ENCODE data around the gene HOXD10. TPM values are rescaled to one million over a fixed set of nuclear protein-coding genes. Genes with fewer than 3 reads are reported as not detected.

HOXD10 gene
- total and polyA plus RNA-seq, 2 of the 13 experiments (the other 11 are each of a cell fraction or from before 2014, with no cell fraction given), result not detected

GRCh38 chr2:176140513-176141317 lies 24.1 kb downstream of the HOXD10 start (continued):
- TF ChIP-seq ZSCAN22 (CRISPR knock-in tag; IDR thresholded peaks at IDR 0.05), result no peak
- TF ChIP-seq TMF1 (CRISPR knock-in tag; IDR thresholded peaks at IDR 0.05; ENCODE audit: low read depth), result no peak
- TF ChIP-seq POLR2AphosphoS5 (IDR thresholded peaks at IDR 0.05; ENCODE audit: low read depth, low read length), result no peak
- TF ChIP-seq, protein P1, sequence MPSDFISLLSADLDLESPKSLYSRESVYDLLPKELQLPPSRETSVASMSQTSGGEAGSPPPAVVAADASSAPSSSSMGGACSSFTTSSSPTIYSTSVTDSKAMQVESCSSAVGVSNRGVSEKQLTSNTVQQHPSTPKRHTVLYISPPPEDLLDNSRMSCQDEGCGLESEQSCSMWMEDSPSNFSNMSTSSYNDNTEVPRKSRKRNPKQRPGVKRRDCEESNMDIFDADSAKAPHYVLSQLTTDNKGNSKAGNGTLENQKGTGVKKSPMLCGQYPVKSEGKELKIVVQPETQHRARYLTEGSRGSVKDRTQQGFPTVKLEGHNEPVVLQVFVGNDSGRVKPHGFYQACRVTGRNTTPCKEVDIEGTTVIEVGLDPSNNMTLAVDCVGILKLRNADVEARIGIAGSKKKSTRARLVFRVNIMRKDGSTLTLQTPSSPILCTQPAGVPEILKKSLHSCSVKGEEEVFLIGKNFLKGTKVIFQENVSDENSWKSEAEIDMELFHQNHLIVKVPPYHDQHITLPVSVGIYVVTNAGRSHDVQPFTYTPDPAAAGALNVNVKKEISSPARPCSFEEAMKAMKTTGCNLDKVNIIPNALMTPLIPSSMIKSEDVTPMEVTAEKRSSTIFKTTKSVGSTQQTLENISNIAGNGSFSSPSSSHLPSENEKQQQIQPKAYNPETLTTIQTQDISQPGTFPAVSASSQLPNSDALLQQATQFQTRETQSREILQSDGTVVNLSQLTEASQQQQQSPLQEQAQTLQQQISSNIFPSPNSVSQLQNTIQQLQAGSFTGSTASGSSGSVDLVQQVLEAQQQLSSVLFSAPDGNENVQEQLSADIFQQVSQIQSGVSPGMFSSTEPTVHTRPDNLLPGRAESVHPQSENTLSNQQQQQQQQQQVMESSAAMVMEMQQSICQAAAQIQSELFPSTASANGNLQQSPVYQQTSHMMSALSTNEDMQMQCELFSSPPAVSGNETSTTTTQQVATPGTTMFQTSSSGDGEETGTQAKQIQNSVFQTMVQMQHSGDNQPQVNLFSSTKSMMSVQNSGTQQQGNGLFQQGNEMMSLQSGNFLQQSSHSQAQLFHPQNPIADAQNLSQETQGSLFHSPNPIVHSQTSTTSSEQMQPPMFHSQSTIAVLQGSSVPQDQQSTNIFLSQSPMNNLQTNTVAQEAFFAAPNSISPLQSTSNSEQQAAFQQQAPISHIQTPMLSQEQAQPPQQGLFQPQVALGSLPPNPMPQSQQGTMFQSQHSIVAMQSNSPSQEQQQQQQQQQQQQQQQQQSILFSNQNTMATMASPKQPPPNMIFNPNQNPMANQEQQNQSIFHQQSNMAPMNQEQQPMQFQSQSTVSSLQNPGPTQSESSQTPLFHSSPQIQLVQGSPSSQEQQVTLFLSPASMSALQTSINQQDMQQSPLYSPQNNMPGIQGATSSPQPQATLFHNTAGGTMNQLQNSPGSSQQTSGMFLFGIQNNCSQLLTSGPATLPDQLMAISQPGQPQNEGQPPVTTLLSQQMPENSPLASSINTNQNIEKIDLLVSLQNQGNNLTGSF (CRISPR knock-in tag; IDR thresholded peaks at IDR 0.05), result no peak
- TF ChIP-seq ZNF841 (CRISPR knock-in tag; IDR thresholded peaks at IDR 0.05; ENCODE audit: borderline replicate concordance), result no peak
- peak; percentile 62; the same call in 1 of the 2 replicates for TF ChIP-seq ZNF329 (CRISPR knock-in tag; IDR thresholded peaks at IDR 0.05; ENCODE audit: low read depth)
- TF ChIP-seq SALL2 (CRISPR knock-in tag; IDR thresholded peaks at IDR 0.05), result no peak
- TF ChIP-seq ZNF136 (CRISPR knock-in tag; IDR thresholded peaks at IDR 0.05; ENCODE audit: low read depth), result peak; percentile 53; the same call in 1 of the 2 replicates
- TF ChIP-seq, protein P2, sequence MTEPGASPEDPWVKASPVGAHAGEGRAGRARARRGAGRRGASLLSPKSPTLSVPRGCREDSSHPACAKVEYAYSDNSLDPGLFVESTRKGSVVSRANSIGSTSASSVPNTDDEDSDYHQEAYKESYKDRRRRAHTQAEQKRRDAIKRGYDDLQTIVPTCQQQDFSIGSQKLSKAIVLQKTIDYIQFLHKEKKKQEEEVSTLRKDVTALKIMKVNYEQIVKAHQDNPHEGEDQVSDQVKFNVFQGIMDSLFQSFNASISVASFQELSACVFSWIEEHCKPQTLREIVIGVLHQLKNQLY (CRISPR knock-in tag; IDR thresholded peaks at IDR 0.05), result peak; percentile 39; the same call in 1 of the 2 replicates
- TF ChIP-seq, protein P3, sequence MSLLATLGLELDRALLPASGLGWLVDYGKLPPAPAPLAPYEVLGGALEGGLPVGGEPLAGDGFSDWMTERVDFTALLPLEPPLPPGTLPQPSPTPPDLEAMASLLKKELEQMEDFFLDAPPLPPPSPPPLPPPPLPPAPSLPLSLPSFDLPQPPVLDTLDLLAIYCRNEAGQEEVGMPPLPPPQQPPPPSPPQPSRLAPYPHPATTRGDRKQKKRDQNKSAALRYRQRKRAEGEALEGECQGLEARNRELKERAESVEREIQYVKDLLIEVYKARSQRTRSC (CRISPR knock-in tag; IDR thresholded peaks at IDR 0.05; ENCODE audit: low read depth), result no peak
- TF ChIP-seq TRAFD1 (CRISPR knock-in tag; IDR thresholded peaks at IDR 0.05; ENCODE audit: borderline replicate concordance), result peak; percentile 49; the same call in 1 of the 2 replicates
- TF ChIP-seq TGIF2 (CRISPR knock-in tag; IDR thresholded peaks at IDR 0.05), result 0 out of 2 replicates have a peak, but pooled peaks have one; percentile 47
- no peak for TF ChIP-seq FOXO4 (CRISPR knock-in tag; conservative IDR thresholded peaks at IDR 0.05)
- no peak for TF ChIP-seq TP53 (CRISPR knock-in tag; conservative IDR thresholded peaks at IDR 0.05)
- TF ChIP-seq, protein P4, sequence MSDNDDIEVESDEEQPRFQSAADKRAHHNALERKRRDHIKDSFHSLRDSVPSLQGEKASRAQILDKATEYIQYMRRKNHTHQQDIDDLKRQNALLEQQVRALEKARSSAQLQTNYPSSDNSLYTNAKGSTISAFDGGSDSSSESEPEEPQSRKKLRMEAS (IDR thresholded peaks at IDR 0.05), result peak; percentile 89
- 0 out of 2 replicates have a peak, but pooled peaks have one; percentile 43 for TF ChIP-seq ZFP41 (CRISPR knock-in tag; IDR thresholded peaks at IDR 0.05; ENCODE audit: borderline replicate concordance)
- TF ChIP-seq ZNF230 (CRISPR knock-in tag; IDR thresholded peaks at IDR 0.05), result peak; percentile 71

All from HepG2 (cell line).